HG03045 (cell line): ENCODE data around the gene RHBDL3.
"Not testable (repeated sequence)": the region's sequence is repeated elsewhere in the genome, so short reads cannot be mapped to it uniquely, and the experiment has no call there.

Source experiments
- ATAC-seq: cut with Tn5 transposase; IDR thresholded peaks from one replicate; pipeline ENCODE4 v1.9.1; 2021; ENCODE audit warnings: mild to moderate bottlenecking, moderate library complexity; ENCODE audit not compliant: unreplicated experiment

RHBDL3 gene

DNA sequence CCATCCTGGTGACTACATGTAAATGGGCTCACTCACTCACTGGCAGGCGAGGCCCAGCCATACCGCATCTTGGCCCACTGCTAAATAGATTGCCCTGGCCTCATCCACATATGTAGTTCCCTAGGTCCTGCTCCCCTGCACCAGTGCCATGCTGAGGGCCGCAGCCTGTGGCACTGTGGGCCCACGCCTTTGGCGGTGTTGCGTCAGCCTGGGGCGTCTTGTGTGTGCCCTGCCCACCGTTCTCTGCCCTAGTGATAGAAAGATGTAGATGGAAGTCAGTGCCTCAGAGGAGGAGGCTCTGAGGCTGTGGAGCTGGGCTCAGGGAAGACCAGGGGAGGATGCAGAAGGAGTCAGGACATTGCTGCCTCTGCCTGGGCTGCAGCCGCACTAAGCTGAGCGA is 57.4 kb downstream of the RHBDL3 start:
- ATAC-seq: no peak

DNA sequence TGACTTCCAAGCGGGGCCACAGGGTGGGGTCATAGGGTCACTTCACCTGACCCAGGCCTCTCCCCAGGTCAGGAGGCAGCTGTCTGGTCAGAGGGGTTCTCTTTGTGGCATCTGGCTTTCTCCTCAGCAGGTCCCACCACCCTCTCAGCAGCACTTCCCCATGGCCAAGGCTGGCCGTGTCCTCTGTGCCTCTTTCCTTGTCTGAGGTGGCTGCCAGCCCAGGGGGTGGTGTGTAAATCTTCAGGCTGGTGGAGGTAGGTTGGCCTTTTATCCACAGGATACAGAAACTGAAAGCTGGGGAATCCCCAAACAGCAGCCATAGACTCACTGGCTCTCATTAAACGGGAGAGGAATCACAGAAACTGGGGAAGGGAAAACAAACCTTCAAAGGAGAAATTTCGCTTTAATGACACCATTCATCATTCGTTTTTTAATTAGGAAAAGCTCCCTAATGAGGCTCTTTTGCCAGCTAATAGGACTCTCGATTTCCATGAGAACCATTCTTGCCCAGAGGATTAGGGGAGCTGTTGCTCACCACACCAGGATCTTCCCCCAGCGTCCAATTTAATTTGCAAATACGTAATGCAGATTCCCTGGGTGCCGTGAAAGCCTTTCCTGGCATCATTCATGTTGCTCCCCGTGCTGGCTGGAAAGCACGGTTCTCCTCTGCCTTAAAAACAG is 58.3 kb downstream of the RHBDL3 start:
- no peak for ATAC-seq

DNA sequence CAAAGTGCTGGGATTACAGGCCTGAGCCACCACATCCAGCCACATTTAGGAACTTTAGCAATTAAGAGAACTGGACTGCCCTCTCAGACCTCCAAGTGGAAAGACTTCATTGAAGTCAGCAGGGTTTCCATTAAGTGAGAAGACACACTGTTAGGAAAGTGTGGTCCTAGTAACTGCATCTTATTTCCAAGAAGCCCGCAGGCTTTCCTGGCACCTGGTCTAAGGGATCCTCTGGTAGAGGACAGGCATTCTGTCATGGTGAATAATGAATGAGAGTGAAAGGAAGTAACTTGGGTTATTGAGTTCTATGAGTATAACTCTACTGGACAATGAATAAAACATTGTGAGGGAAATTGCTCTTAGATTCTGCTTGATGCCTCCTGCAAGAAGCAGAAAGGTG is 62.3 kb downstream of the RHBDL3 start:
- no peak for ATAC-seq

DNA sequence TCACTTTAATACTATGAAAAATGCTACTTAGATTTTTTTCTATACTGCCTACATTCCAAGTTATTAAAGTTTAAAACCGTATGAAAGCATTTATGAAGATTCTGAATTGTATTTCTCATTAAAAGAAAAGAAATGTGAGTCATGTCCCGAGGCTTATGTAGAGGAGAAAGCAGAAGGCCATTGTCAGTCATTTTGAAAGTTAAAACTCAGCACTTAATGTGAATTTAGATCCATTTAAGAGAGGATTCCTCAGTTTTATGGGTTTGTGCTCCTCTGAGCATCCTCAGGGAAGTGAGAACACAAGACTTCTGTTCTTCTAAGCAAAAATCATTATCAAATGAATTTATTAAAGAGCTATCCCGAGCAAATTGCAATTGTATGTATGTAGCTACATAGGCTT is 64.5 kb downstream of the RHBDL3 start:
- no peak for ATAC-seq

DNA sequence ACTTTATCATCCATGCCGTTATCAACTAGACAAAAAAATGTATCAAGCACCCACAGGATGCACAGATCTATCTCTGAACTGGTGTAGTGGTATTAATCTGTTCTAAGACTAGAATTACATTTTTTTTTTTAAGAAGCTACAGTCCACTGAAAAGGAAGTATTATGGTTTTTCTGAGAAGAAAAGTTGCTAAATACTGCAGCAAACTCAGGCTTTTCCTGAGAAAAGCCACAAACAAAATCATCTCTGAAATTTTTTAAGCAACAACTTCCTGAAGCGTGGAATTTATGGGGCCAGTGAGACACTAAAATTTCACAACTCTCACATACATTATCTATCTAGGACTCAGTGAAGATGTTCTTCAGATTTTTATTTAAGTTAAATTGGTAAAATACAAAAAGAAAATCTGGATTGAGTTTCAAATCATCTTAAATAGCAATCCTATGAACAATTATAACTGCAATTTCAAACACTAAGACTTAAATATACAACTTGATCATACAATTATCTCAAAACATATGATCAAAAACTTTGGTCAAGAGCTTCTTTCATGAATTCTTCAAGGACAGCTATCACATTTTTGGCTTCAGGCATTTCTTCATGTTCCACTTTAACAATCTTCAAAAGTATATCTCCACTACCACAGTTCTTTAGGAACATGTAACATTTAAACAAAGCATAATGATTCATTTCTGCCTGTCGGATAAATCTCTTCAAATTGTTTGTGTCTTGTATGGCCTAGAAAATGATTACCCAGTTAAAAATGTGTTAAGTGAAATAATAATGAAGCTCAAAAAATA is 65.8 kb downstream of the RHBDL3 start:
- no peak for ATAC-seq

DNA sequence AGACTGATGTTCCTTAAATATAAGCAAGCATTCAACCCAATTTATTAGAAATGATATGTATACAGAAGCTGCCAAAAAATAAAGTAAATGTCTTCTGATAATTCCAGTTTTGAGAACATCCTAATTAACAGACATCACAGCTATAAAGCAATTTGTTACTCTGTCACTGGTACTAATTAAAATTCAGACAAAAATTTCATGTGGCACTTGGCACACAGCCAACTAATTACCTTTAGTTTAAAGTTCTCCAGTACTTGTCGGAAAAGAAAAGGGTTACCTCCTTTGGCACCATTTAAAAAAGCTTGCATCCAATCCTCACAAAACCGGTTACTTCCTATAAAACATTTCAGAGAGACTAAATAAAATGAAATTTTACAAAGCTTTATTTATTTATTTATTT is 67.6 kb downstream of the RHBDL3 start:
- ATAC-seq: no peak

DNA sequence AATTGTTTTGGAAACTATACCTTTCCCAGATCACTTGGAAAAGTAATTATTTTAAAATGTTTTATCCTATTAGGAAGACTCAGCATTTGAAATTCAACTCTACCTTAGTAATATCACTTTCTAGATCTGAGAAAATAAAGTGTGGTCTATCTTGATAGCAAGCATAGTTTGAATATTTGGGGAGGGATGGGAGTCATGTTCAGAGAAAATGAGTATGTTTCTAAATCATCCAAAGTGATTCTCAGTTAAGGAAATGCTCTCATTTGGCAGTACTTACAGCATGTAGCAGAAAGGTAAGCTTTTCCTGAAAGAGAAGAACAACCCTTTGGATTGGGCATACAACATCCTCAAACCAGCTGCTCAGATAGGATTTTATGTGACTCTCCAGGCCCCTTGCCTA is 69.4 kb downstream of the RHBDL3 start:
- no peak for ATAC-seq

DNA sequence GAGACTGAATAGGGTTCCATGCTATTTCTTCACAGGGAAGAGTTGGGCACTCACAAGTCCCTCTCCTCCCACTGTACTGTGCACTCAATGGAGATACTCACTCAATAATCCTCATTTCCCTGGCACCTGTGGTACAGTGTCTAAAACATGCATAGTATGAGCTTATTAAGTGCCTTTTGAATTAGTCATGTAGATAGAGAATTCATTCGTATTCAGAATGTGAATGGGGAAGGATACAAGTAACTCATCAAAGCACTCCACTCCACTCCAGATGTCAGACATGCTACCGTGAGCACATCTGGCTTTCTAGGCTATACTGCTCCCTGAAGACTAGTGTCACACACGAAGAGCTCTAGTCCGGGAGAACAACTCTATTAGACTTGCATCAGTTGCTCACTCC is 70.1 kb downstream of the RHBDL3 start:
- ATAC-seq: no peak

DNA sequence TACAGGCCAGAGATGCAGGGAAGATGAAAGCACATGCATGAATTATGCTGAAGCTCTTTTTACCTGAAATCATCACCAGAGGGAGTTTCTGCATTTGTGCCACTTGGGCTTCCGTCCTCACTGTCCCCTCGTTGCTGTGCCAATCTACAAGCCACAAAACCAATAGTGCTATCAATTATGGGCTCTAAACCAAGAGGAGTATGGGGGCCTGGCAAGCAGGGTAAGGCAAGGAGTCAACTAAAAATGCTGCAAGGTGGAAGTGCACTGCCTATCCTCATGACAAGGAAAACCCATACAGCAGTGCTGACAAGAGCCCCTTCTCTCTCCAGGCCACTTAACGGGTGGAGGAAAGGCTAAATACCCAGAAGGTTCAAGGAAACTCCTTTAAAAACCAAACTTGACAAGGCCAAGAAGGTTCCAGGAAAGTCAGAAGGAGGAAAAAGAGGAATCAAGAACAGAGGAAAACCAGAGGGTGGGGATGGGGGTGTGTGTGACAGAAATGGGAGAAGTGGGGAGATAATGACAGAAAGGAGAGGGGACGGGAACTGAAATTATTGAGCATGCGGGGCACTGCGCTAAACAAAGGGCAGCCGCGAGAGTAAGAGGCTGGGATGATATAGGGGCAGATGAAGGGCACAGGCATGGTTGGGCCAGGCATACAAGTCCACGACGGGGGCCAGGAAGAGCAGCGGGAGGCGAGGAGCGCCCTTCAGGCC is 75.7 kb downstream of the RHBDL3 start:
- ATAC-seq: no peak

DNA sequence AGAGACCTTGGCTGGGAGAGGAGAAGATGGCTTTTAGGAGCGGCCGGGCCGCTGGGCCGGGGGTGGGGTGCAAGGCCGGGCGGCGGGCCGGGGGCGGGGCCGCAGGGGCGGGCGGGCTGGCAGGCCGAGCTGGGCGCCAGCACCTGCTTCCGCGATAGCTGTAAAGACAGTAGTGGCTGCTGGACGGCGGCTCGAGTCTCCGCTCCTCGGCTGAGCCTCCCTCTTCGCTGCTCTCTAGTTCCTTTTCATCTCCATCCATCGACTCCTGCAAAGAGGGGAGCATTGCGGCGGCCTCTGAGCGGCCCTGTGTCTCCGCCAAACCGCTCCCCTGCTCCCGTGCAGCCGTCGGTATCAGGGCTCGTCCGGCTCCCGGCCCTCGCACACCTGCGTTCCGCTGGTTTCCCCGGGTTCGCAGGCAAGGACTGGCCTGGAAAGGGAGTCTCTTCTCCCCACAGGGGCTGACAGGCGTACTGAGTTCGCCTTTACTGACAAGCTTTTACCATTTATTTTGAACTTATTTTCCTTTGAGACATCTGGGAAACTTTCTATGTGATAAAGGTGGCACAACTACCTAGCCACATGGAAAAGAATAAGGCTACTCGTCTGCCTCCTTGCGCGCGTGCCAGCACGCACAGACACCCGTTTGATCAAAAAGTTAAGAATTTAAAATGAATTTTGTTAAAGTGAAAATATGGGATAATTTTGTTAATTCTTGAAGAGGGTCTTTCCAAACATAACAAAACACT is 76.4 kb downstream of the RHBDL3 start, which contains the start of gene C17orf75:
Gene C17orf75, minus strand, starts transcription at position 317 of the 746 bp plus-strand sequence. Its CDS starts 34 bp downstream, at position 283.
- ATAC-seq: peak; percentile 86

DNA sequence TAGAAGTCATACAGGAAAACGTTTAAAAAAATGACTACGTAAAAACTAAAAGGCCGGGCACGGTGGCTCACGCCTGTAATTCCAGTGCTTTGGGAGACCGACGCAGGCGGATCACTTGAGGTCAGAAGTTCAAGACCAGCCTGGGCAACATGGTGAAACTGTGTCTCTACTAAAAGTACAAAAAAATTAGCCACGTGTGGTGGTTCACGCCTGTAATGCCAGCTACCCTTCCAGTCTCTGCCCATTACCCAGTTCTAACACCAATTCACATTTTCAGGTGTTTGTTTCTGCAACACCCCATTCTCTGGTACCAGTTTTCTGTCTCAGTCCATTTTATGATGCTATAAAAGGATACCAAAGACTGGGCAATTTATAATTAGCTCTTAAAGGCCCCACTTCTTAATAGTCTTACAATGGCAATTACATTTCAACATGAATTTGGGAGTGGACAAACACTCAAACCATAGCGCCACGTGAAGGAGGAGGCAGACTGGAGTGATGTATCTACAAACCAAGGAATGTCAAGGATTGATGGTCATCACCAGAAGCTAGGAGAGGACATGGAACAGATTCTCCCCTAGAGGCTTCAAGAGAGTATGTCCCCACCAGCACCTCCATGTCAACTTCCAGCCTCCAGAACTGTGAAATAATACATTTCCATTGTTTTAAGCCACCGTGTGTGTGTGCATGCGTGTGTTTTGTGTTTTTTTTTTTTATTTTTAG is 77.1 kb downstream of the RHBDL3 start:
- ATAC-seq: no peak

DNA sequence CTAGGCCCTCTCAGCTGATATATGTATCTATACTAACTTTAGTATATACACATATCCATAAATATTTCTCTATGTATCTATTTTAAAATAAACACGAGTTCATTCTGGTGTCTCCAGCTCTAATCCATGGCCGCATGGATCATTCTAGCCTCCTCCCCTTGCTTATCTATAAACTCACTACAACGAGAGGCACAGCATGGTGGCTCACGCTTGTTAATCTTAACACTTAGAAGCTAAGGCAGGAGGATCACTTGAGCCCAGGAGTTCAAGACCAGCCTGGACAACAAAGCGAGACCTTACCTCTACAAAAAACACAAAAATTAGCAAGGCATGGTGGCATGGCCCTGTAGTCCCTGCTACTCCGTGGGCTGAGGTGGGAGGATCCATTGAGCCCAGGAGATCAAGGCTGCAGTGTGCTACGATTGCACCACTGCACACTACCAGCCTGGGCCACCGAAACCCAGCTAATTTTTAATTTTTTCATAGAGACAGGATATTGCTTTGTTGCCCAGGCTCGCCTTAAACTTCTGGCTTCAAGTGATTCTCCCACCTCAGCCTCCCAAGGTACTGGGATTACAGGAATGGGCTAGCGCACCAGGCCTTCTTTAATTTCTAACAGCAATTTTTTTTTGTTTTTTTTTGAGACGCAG is 80.4 kb downstream of the RHBDL3 start:
- ATAC-seq: no peak

DNA sequence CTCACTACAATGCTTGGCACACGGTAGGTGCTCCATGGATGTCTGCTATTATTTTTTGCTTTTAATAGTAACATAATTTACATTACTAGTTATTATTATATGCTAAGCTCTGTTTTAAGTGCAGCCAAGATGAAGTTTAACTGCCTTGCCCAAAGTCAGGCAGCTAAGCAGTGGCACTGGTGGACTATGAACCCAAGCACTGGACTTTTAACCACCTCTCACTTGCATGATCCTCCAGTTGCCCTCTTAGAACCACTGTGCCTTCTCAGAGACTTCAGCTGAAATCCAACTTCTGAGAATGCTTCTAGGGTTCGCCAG is 82.8 kb downstream of the RHBDL3 start:
- ATAC-seq: no peak

DNA sequence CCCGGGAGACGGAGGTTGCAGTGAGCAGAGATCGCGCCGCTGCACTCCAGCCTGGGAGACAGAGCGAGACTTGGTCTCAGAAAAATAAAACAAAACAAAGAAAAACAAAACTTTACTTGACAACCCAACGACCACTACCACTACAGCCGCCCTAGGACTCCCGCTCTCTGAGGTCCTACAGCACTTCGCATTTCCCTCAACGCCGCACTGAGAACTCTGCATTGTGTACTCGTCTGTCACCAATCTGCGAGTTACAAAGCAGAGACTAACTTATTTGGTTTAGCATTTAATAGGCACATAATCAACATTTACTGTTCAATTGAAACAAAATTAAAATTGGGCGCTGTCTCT is 83.8 kb downstream of the RHBDL3 start:
- ATAC-seq: no peak

DNA sequence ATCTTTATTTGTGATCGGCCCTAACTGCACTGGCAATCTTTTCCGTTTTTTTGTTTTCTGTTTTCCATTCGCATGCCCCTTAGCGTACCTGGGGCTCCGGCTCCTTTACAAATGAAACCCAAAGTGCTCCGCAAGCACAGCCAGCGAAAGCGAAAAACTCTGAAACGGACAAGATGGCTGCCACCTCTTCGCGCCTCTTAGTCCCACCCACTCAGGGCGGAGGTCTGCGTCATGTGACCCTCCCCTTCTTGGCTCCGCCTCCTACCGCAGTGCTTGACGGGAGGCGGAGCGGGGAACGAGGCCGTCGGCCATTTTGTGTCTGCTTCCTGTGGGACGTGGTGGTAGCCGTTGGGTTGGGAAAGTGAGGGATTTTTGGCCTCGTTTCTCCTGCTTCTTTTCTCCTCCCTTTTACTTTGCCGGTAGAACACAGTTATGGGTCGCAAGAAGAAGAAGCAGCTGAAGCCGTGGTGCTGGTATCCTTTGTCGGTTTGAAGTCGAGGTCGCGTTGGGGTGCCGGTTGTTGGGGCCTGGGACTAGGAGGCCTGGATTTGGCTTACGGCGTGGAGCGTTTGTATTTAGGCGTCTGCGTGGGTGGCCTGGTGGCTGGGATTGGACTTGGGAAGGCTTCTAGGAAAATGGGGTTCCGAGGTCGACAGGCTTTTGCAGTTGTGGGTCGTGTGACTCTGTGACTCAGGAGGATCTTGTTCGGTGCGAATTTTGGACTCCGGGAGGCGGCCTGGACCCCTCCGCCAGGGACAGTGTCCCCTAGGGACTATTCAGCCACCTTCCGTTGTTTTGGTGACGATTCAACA is 84.4 kb downstream of the RHBDL3 start, which contains the start of gene ZNF207:
Gene ZNF207, plus strand, starts transcription at position 304 of the 812 bp plus-strand sequence. Its CDS starts 129 bp downstream, at position 433.
- peak; percentile 88 for ATAC-seq

DNA sequence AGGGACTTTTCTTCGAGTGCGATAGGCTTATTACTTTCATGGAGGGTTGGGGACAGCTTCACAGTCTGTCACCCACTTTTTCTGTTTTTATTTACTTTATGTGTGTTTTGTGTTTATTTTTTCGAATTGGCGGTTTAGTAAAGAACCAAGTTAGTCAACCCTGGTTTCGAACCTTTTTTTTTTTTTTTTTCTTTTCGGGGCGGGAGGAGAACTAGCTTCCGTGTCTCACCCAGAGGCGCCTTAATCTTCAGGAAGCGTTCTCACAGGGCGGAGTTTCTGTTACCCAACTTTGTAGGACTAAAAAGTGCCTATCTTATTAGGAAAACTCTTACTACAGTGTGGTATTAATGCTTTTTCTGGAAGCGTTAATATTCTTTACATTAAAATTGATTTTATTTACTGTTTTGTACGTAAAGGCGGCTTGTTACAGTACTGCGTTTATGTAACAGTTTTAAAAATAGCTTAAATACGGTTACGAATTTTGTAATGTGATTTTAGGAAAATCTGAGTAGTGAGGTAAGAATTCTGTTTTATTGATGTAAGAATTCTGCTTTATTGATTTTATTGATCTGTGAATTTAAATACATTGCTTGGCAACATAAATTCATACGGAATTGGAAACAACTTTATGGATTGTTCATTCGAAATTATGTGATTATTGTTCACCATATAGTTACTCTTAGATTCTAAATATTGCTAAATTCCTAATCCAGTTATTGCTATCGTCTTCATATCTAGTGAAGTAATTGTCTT is 85.2 kb downstream of the RHBDL3 start:
- no peak for ATAC-seq

DNA sequence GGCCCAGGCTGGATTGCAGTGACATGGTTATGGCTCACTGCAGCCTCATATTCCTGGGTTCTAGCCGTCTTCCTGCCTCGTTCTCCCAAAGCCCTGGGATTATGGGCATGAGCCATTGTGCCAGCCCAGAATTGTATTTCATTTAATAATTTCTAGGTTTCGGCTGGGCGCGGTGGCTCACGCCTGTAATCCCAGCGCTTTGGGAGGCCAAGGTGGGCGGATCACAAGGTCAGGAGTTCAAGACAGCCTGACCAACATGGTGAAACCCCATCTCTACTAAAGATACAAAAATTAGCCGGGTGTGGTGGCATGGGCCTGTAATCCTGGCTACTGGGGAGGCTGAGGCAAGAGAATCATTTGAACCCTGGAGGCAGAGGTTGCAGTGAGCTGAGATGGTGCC is 87.1 kb downstream of the RHBDL3 start:
- not testable (repeated sequence) for ATAC-seq

DNA sequence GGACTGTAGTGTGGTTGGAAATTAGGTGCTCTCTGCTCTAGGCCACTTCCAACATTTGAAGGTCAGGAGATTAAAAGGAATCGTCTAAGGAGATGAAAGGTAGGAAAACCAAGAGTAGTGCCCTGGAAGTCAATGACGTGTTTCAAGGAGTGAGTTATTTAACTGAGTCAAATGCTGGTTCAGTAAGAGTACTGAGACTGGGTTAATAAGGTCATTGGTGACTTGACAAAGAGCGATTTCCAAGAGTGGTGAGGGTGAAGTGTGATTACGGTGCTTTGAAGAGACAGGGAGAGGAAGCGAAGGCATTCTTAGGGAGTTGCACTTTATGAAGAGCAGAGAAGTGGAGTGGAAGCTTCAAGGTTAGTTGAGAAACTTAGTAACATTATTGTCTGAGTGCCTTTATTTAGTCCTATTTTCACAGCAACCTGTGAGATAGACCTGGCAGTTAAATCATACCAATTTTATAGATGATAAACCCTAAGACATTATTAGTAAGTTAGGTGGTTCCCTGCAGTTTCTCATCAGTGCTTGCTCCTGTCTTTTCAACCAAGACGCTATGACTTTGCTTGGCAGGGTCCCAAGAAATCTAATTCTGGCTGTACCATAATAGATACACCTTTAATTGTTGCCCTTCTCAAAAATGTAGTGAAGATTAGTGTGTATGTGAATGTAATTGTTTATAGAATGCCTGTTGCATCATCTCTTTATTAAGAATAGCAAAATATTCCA is 90.2 kb downstream of the RHBDL3 start:
- no peak for ATAC-seq
